Adipose tissue (tissue), 3 donors: Measurements from ENCODE around the gene RASSF3. TPM values are rescaled to one million over a fixed set of nuclear protein-coding genes. Genes with fewer than 3 reads are reported as not detected.
"Not testable (repeated sequence)": the region's sequence is repeated elsewhere in the genome, so short reads cannot be mapped to it uniquely, and the experiment has no call there.

ENCODE experiments used
- H3K27ac ChIP-seq: one replicate; pipeline ENCODE4 v1.5.1; 2013; ENCODE audit warnings: low read depth, low read length
- WGBS, 3 donors: extraction: QIAGEN DNeasy Blood & Tissue Kit; methylation state at CpG; one replicate each; pipeline ENCODE4 v1.1.7; 2013; 5-methylcytosine and 5-hydroxymethylcytosine counted together
- polyA plus RNA-seq, 3 donors: library from polyadenylated mRNA; stranded (reverse); fragments of 200-250 nt; gene quantifications; one replicate each; pipeline ENCODE4 v1.2.3, GENCODE V29; 2013
- donor health status: healthy with polysubstance abuse.
- donor health status: Bipolar disorder and iron deficiency.
- donor health status: healthy.

RASSF3 gene
- polyA plus RNA-seq, 3 donors, result 7.5 to 37.0 (median 21.5) TPM

DNA sequence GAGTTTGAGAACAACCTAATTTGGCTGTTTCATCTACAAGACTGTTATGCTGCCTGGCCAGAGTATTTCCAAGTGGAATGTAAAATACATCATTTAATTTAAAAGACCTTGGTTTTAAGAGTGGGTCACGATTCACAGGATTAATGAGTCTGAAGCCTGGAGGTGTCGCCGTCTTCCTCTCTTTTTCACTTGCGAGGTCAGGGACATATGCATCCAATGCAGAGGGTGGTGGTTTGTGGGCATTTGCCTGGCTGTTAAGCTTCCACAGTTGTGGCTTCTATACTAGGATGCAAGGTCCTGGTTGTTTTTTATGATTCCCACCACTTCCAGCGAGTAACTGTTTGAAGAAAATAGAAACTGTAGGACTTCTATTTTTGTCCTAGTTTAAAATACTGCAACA, 22.8 kb upstream of the RASSF3 start:
- 87 to 88% (median 87%) methylated on average over 5 of the region's 5 CpGs for WGBS, 3 donors
- H3K27ac ChIP-seq, result no peak overlapping the region

DNA sequence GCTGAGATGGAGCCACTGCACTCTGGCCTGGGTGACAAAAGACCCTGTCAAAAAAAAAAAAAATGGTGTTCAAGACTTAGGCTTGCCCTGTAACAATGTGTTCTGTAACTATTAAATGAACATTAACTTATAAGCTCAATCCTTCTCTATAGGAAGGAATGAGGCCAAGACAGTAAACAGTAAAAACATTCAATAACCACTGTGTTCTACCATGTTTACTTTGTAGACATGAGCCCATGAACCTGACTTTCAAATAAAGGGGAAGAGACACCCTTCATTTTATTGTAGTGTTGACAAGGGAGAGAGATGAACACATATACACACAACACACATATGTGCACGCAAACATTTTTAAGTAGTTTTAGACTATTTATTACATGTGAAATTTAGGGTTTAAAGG, 20.1 kb upstream of the RASSF3 start:
- H3K27ac ChIP-seq, result no peak overlapping the region
- WGBS, 3 donors, result 100% methylated on average over 1 of the region's 1 CpG

- 74 to 76% (median 75%) methylated on average over 6 of the region's 6 CpGs for WGBS, 3 donors
- no peak overlapping the region for H3K27ac ChIP-seq
These were observed 14.2 kb upstream of the RASSF3 start for GRCh38 chr12:64595863-64596793.

GRCh38 chr12:64598831-64599230, 11.5 kb upstream of the RASSF3 start:
- no peak overlapping the region for H3K27ac ChIP-seq
- 63 to 83% (median 68%) methylated on average over 4 of the region's 4 CpGs for WGBS, 3 donors

DNA sequence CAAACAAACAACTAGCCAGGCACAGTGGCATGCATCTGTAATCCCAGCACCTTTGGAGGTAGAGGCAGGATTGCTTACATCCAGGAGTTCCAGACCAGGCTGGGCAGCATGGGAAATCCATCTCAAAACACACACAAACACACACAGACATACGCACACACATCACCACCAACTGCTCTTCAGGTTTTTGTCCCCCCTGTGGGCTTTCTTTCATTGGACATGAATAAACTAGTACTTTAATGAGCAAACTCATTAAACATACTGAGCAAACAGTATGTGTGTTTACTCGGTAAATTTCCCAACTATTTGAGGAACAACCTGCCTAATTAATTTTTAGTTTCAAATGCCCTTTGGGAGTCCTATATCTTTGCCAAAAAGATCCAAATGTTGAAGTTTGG, 10.1 kb upstream of the RASSF3 start:
- WGBS, 3 donors, result 41 to 81% (median 73%) methylated on average over 2 of the region's 2 CpGs

DNA sequence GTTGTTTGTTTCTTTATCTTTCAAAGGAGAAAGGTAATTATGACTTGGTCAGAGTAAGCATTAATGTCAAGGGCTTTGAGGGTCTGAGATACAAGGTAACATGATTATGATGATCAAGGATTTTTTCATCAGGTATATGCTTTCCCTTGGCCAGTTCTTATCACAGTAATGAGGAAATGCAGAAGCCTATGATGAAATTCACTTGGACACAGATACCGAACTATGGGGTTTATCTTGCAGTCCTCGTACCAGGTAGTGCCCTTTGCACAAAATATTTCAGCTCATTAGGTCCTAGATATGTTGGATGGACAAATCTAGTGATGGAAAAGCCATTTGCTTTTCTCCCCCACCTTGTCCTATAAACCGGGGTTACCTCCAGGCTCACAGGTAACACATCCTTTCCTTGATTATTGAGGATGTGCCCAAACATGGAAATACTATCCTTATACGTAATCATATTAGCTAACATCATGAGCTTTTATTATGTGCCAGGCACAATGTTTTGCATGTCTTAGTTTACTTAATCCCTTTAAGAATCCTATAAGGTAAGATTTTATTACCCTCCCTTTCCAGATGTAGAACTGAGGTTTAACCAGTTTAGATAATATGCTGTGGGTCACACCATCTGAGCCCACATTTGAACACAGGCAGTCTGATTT, 7.0 kb upstream of the RASSF3 start:
- no peak overlapping the region for H3K27ac ChIP-seq
- WGBS, 3 donors, result 59 to 65% (median 60%) methylated on average over 4 of the region's 4 CpGs

More for the DNA sequence above, 10.1 kb upstream of the RASSF3 start:
- no peak overlapping the region for H3K27ac ChIP-seq

DNA sequence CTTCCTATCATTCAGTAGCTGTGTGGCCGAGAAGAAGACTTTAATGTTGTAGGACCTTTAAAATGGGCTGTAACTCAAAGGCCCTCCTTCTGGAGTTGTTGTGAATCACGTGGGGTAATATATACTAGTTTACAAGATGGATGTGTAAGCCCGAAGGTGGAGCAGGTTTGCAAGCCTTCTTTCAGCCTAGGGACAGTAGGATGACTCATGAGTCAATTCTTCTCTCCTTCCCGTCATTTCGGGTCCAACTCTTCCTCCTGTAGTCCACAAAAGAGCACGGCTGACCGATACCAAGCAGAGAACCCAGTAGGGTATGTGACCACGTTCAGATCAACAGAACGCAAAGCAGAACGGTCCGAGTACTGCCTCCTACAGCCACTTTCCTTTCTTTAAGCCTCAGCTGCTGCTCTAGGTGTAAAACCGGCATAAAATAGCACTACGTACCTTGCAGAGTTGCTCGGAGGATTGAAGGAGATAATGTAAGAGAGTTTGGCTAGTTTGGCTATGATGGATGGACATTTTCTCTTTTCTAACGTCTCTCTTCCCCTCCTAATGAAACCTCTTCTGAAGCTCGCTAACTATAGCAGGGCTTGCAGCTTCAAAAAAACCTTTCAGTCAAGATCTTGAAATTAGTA, 1.3 kb upstream of the RASSF3 start:
- H3K27ac ChIP-seq, result no peak overlapping the region
- 3 to 6% (median 5%) methylated on average over 16 of the region's 16 CpGs for WGBS, 3 donors

DNA sequence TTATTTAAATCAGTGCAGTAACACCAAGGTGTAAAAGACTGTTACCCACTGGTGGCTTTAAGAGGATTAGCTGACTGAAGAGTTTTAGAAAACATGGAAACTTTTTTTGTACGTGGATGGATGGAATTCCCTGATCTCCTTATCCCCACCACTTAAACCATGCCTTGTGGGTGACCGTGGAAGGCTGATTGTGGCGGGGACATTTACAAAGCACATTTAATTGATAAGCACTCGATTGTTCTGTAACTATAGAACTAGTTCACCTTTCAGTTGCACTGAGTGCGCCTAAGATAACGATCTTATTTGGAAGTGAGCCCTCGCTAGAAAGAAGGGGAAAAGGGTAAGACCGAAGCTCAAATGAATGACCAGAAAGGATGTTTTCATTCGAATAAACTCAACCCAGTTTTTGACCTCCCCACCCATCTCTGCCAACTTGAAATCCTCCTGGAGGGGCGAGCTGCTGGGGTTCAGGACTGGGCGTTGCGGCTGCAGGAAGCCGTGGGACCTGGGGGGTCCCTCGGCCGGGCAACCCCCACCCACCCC, 688 bp upstream of the RASSF3 start:
- WGBS, 3 donors, result 0 to 1% (median 0%) methylated on average over 15 of the region's 15 CpGs
- H3K27ac ChIP-seq, result peak overlapping the region; percentile 48

DNA sequence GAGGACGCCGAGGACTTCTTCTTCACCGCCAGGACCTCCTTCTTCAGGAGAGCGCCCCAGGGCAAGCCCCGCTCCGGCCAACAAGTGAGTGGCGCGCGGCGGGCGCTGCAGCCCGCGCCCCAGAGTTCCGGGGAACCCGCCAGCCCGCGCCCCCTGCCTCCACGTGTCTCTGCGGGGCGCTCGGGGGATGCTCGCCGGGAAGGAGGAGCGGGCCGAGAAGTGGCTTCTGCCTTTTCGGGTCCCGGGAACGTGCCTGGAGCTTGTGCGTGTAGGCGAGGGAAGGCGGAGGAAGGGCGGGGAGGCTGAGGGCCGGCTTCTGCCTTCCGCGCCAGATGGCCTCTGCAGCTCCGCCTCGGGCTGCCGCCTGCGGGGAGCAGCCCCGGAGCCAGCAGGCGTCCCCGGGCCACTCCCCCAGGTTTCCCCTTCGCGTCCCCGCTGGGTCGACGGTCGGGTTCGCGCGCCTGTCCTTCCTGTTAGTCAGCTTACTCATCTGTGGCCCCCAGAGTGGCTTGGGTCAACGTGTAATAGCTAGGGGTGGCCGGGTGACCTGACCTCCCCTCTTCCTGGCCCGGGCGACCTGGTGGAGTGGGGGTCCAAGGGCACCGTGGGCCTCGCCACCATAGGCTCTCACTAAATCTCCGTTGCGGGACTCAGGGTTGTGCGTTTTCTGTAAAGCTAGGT, 505 bp downstream of the RASSF3 start:
- 0% methylated on average over 58 to 60 of the region's 60 CpGs for WGBS, 3 donors
- peak overlapping the region; percentile 59 for H3K27ac ChIP-seq

GRCh38 chr12:64611341-64612284, 1.3 kb downstream of the RASSF3 start:
- 2 to 6% (median 5%) methylated on average over 31 of the region's 31 CpGs for WGBS, 3 donors
- peak overlapping the region; percentile 59 for H3K27ac ChIP-seq

GRCh38 chr12:64612843-64613242, 2.5 kb downstream of the RASSF3 start:
- 24 to 45% (median 31%) methylated on average over 4 of the region's 4 CpGs for WGBS, 3 donors
- H3K27ac ChIP-seq, result no peak overlapping the region

- H3K27ac ChIP-seq, result not testable (repeated sequence)
These were observed 3.6 kb downstream of the RASSF3 start for GRCh38 chr12:64613775-64614398.

DNA sequence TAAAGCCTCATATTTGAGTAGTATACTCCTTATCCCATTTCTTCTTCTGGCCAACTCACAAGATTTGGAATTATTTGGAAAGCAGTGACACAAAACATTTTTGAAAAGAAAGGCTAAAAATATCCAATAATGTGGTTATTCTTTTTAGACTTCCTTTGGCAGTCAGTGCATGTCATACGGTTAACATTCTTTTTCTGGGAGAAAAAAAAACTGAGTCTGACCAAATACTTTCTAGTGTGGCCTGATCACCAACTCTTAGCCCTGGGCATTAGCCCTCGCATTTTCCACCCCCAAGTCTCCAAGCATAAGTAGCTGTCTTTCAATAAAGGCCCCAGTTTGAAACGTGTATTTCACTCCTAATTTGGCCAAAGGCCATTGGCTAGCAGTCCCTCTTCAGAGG, 5.9 kb downstream of the RASSF3 start:
- H3K27ac ChIP-seq, result peak overlapping the region; percentile 72
- WGBS, 3 donors, result 29 to 36% (median 35%) methylated on average over 3 of the region's 3 CpGs

More at GRCh38 chr12:64613775-64614398, 3.6 kb downstream of the RASSF3 start:
- WGBS, 3 donors, result 95 to 97% (median 96%) methylated on average over 19 of the region's 19 CpGs

- 48 to 62% (median 61%) methylated on average over 3 of the region's 3 CpGs for WGBS, 3 donors
- no peak overlapping the region for H3K27ac ChIP-seq
These were observed 8.8 kb downstream of the RASSF3 start for GRCh38 chr12:64618953-64619590.

DNA sequence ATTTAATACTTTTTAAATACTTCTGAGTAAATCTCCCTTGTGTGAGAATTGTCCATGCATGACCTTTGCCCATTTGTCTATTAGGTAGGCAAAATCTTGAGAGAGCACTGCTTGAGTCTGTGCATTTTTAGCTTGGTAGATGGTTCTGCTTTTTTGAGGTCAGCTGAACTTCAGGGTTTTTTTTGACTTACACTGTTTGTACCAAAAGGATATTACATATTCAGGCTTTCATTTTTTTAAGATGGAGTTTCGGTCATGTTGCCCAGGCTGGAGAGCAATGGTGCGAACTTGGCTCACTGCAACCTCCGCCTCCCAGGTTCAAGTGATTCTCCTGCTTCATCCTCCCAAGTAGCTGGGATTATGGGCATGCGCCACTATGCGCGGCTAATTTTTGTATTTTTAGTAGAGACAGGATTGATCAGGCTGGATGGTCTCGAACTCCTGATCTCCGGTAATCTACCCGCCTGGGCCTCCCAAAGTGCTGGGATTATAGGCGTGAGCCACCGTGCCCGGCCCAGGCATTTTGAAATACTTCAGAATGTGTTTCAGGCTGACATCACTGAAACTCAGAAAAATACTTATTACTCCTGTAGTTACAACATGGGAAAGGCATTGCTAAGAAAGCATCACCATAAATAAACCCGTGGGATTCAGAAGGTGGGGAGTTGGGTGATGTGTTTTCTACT, 11.1 kb downstream of the RASSF3 start:
- WGBS, 3 donors, result 78 to 96% (median 84%) methylated on average over 13 of the region's 13 CpGs

GRCh38 chr12:64624035-64624434, 13.7 kb downstream of the RASSF3 start:
- no peak overlapping the region for H3K27ac ChIP-seq
- 94 to 96% (median 95%) methylated on average over 4 of the region's 4 CpGs for WGBS, 3 donors

More for the DNA sequence above, 11.1 kb downstream of the RASSF3 start:
- H3K27ac ChIP-seq, result no peak overlapping the region
